Skeletal muscle satellite cell (primary cell): ENCODE measurements around the gene CASQ1.

Experiments
- H3K27me3 ChIP-seq: 2 replicates; pipeline ENCODE4 v1.7.0; 2013; ENCODE audit warnings: low read length; ENCODE audit not compliant: control insufficient read depth, insufficient read depth
- H3K36me3 ChIP-seq: 2 replicates; pipeline ENCODE4 v1.7.0; 2013; ENCODE audit warnings: mild to moderate bottlenecking, control low read depth, low read length; ENCODE audit not compliant: insufficient read depth
- H3K4me1 ChIP-seq: 2 replicates; pipeline ENCODE4 v1.7.0; 2013; ENCODE audit warnings: low read length; ENCODE audit not compliant: control insufficient read depth, insufficient read depth
- H3K4me2 ChIP-seq: 2 replicates; pipeline ENCODE4 v1.7.0; 2013; ENCODE audit warnings: mild to moderate bottlenecking, low read length
- H3K4me3 ChIP-seq: 2 replicates; pipeline ENCODE4 v1.7.0; 2013; ENCODE audit warnings: low read length
- H3K9ac ChIP-seq: 2 replicates; pipeline ENCODE4 v1.7.0; 2013; ENCODE audit warnings: mild to moderate bottlenecking, low read depth, low read length, moderate library complexity
- H3K9me3 ChIP-seq: replicated peaks from 2 replicates; pipeline ENCODE4 v1.7.0; 2013; ENCODE audit warnings: mild to moderate bottlenecking, control low read depth, low read length

CASQ1 gene

GRCh38 chr1:160206421-160207117 is 16.2 kb downstream of the CASQ1 start:
- Histone ChIP-seq H3K27me3 (no peaks in the 10 kb centered on the region), H3K4me3 (peak overlapping the region; percentile 99), H3K9ac (peak overlapping the region; percentile 100), H3K36me3 (peaks cover 49% of the 10 kb centered on the region), H3K9me3 (no peaks in the 10 kb centered on the region), H3K4me2 (peak overlapping the region; percentile 98), H3K4me1 (peaks cover 45% of the 10 kb centered on the region)

GRCh38 chr1:160207118-160207650 is 16.8 kb downstream of the CASQ1 start:
- H3K9ac ChIP-seq: peak overlapping the region; percentile 100
- H3K4me1 ChIP-seq: peaks cover 45% of the 10 kb centered on the region
- H3K27me3 ChIP-seq: no peaks in the 10 kb centered on the region
- peaks cover 55% of the 10 kb centered on the region for H3K36me3 ChIP-seq
- H3K4me2 ChIP-seq: peak overlapping the region; percentile 98
- H3K4me3 ChIP-seq: peak overlapping the region; percentile 99
- no peaks in the 10 kb centered on the region for H3K9me3 ChIP-seq

GRCh38 chr1:160207771-160208556 is 17.6 kb downstream of the CASQ1 start:
- Histone ChIP-seq H3K9ac (peak overlapping the region; percentile 100), H3K4me2 (peak overlapping the region; percentile 98), H3K9me3 (no peaks in the 10 kb centered on the region), H3K4me1 (peaks cover 45% of the 10 kb centered on the region), H3K27me3 (no peaks in the 10 kb centered on the region), H3K4me3 (peak overlapping the region; percentile 99), H3K36me3 (peaks cover 63% of the 10 kb centered on the region)

- Histone ChIP-seq H3K36me3 (peaks cover 69% of the 10 kb centered on the region), H3K27me3 (no peaks in the 10 kb centered on the region), H3K4me3 (peak overlapping the region; percentile 99), H3K4me2 (peak overlapping the region; percentile 98), H3K4me1 (peaks cover 45% of the 10 kb centered on the region), H3K9me3 (no peaks in the 10 kb centered on the region), H3K9ac (peak overlapping the region; percentile 100)
Measured at GRCh38 chr1:160208557-160209320, 18.4 kb downstream of the CASQ1 start.

- Histone ChIP-seq H3K9ac (peak overlapping the region; percentile 100), H3K9me3 (no peaks in the 10 kb centered on the region), H3K27me3 (no peaks in the 10 kb centered on the region), H3K4me1 (peaks cover 45% of the 10 kb centered on the region), H3K36me3 (peaks cover 77% of the 10 kb centered on the region), H3K4me3 (peak overlapping the region; percentile 12), H3K4me2 (peak overlapping the region; percentile 98)
Measured at GRCh38 chr1:160209321-160210046, 19.1 kb downstream of the CASQ1 start.

- Histone ChIP-seq H3K4me1 (peaks cover 41% of the 10 kb centered on the region), H3K9me3 (no peaks in the 10 kb centered on the region), H3K36me3 (peaks cover 87% of the 10 kb centered on the region), H3K4me3 (no peak overlapping the region), H3K27me3 (no peaks in the 10 kb centered on the region), H3K9ac (peak overlapping the region; percentile 23), H3K4me2 (no peak overlapping the region)
Measured at GRCh38 chr1:160210561-160210960, 20.2 kb downstream of the CASQ1 start.

GRCh38 chr1:160211046-160211790 is 20.8 kb downstream of the CASQ1 start:
- Histone ChIP-seq H3K36me3 (peaks cover 94% of the 10 kb centered on the region), H3K27me3 (no peaks in the 10 kb centered on the region), H3K4me3 (no peak overlapping the region), H3K4me2 (no peak overlapping the region), H3K4me1 (peaks cover 41% of the 10 kb centered on the region), H3K9ac (peak overlapping the region; percentile 23), H3K9me3 (no peaks in the 10 kb centered on the region)

- Histone ChIP-seq H3K4me2 (no peak overlapping the region), H3K4me3 (no peak overlapping the region), H3K9me3 (no peaks in the 10 kb centered on the region), H3K9ac (no peak overlapping the region), H3K27me3 (no peaks in the 10 kb centered on the region), H3K4me1 (peaks cover 20% of the 10 kb centered on the region), H3K36me3 (peaks cover 86% of the 10 kb centered on the region)
Measured at GRCh38 chr1:160214481-160215140, 24.2 kb downstream of the CASQ1 start.

GRCh38 chr1:160216301-160216700 is 25.9 kb downstream of the CASQ1 start:
- Histone ChIP-seq H3K27me3 (no peaks in the 10 kb centered on the region), H3K9me3 (no peaks in the 10 kb centered on the region), H3K9ac (no peak overlapping the region), H3K4me2 (no peak overlapping the region), H3K36me3 (peaks cover 77% of the 10 kb centered on the region), H3K4me1 (peaks cover 10% of the 10 kb centered on the region), H3K4me3 (no peak overlapping the region)

- Histone ChIP-seq H3K4me3 (no peak overlapping the region), H3K27me3 (no peaks in the 10 kb centered on the region), H3K9me3 (no peaks in the 10 kb centered on the region), H3K4me1 (peaks cover 10% of the 10 kb centered on the region), H3K4me2 (no peak overlapping the region), H3K9ac (no peak overlapping the region), H3K36me3 (peaks cover 77% of the 10 kb centered on the region)
Measured at GRCh38 chr1:160217481-160218051, 27.2 kb downstream of the CASQ1 start.
